Mesenchymal stem cell (in vitro differentiated cells and primary cell): ENCODE results near the gene MBNL2.

ENCODE experiments used
- DNase-seq: peaks from one replicate; pipeline ENCODE4 v3.0.0-alpha.2; 2013
- H2AFZ ChIP-seq: one replicate; pipeline ENCODE4 v1.6.1; 2013; ENCODE audit warnings: low read depth, mild to moderate bottlenecking, control low read depth, inconsistent platforms, low read length, moderate library complexity
- H2AK5ac ChIP-seq: 2 replicates; pipeline ENCODE4 v1.6.1; 2013; ENCODE audit warnings: low read length, moderate library complexity, mild to moderate bottlenecking, inconsistent platforms; ENCODE audit not compliant: severe bottlenecking
- H2BK120ac ChIP-seq: one replicate; pipeline ENCODE4 v1.6.1; 2013; ENCODE audit warnings: low read depth, mild to moderate bottlenecking, inconsistent platforms, low read length, moderate library complexity
- H2BK12ac ChIP-seq, 2 experiments: one replicate each; pipeline ENCODE4 v1.6.1; 2013; ENCODE audit warnings: inconsistent platforms in 2 of 2, low read length in 2 of 2, mild to moderate bottlenecking in 2 of 2, moderate library complexity in 2 of 2, control low read depth in 1 of 2
- H2BK15ac ChIP-seq: one replicate; pipeline ENCODE4 v1.6.1; 2013; ENCODE audit warnings: mild to moderate bottlenecking, low read depth, inconsistent platforms; ENCODE audit not compliant: poor library complexity, severe bottlenecking
- H2BK5ac ChIP-seq: 2 replicates; pipeline ENCODE4 v1.6.1; 2013; ENCODE audit warnings: low read depth, mild to moderate bottlenecking, low read length, control low read depth, inconsistent platforms; ENCODE audit not compliant: poor library complexity, severe bottlenecking
- H3K14ac ChIP-seq, 2 experiments: one replicate each; pipeline ENCODE4 v1.6.1; 2013; ENCODE audit warnings: inconsistent platforms in 2 of 2, low read length in 2 of 2, control low read depth in 1 of 2, mild to moderate bottlenecking in 1 of 2, moderate library complexity in 1 of 2
- H3K18ac ChIP-seq, 2 experiments: one replicate each; pipeline ENCODE4 v1.6.1; 2013; ENCODE audit warnings: inconsistent platforms in 2 of 2, low read length in 2 of 2, control low read depth in 1 of 2, low read depth in 1 of 2, mild to moderate bottlenecking in 1 of 2
- H3K23ac ChIP-seq, 2 experiments: one replicate each; pipeline ENCODE4 v1.6.1; 2013; ENCODE audit warnings: inconsistent platforms in 2 of 2, low read length in 2 of 2, mild to moderate bottlenecking in 2 of 2, moderate library complexity in 2 of 2, control low read depth in 1 of 2
- H3K27ac ChIP-seq: 2 replicates; pipeline ENCODE4 v1.5.1; 2013; ENCODE audit warnings: mild to moderate bottlenecking, moderate library complexity, low read length, control low read depth, inconsistent platforms; ENCODE audit not compliant: poor library complexity, severe bottlenecking
- H3K27me3 ChIP-seq, 2 experiments: 2 replicates each; pipeline versions ENCODE4 v1.6.1 to v1.7.0; 2013; ENCODE audit warnings: low read length in 2 of 2, mild to moderate bottlenecking in 2 of 2, moderate library complexity in 2 of 2, control low read depth in 1 of 2, inconsistent platforms in 1 of 2; ENCODE audit not compliant: control insufficient read depth in 1 of 2, insufficient read depth in 1 of 2
- H3K36me3 ChIP-seq, 2 experiments: 2 replicates each; pipeline versions ENCODE4 v1.6.1 to v1.7.0; 2013; ENCODE audit warnings: low read length in 2 of 2, control low read depth in 1 of 2, inconsistent platforms in 1 of 2, low read depth in 1 of 2, mild to moderate bottlenecking in 1 of 2; ENCODE audit not compliant: insufficient read depth in 2 of 2, control insufficient read depth in 1 of 2
- H3K4ac ChIP-seq, 2 experiments: one replicate each; pipeline ENCODE4 v1.6.1; 2013; ENCODE audit warnings: inconsistent platforms in 2 of 2, low read length in 2 of 2, mild to moderate bottlenecking in 2 of 2, moderate library complexity in 2 of 2, control low read depth in 1 of 2, low read depth in 1 of 2
- H3K4me1 ChIP-seq: 2 replicates; pipeline ENCODE4 v1.6.1; 2013; ENCODE audit warnings: low read depth, low read length, control low read depth; ENCODE audit not compliant: control insufficient read depth, insufficient read depth
- H3K4me2 ChIP-seq: 2 replicates; pipeline ENCODE4 v1.6.1; 2013; ENCODE audit warnings: low read length, mild to moderate bottlenecking, inconsistent platforms; ENCODE audit not compliant: poor library complexity, severe bottlenecking
- H3K4me3 ChIP-seq, 2 experiments: 2 replicates each; pipeline versions ENCODE4 v1.5.1 to v1.7.0; 2013; ENCODE audit warnings: low read length in 2 of 2, mild to moderate bottlenecking in 2 of 2, control low read depth in 1 of 2, low read depth in 1 of 2; ENCODE audit not compliant: insufficient read depth in 1 of 2
- H3K79me1 ChIP-seq: replicated peaks from 2 replicates; pipeline ENCODE4 v1.6.1; 2013; ENCODE audit warnings: mild to moderate bottlenecking, control low read depth, low read length, inconsistent platforms; ENCODE audit not compliant: poor library complexity, severe bottlenecking
- H3K9ac ChIP-seq: 2 replicates; pipeline ENCODE4 v1.7.0; 2013; ENCODE audit warnings: mild to moderate bottlenecking, low read length, moderate library complexity
- H3K9me3 ChIP-seq: 2 replicates; pipeline ENCODE4 v1.7.0; 2013; ENCODE audit warnings: mild to moderate bottlenecking, low read length; ENCODE audit not compliant: control insufficient read depth
- H4K8ac ChIP-seq: one replicate; pipeline ENCODE4 v1.6.1; 2013; ENCODE audit warnings: inconsistent platforms, mild to moderate bottlenecking, low read length, moderate library complexity
- H4K91ac ChIP-seq: one replicate; pipeline ENCODE4 v1.6.1; 2013; ENCODE audit warnings: mild to moderate bottlenecking, low read length, inconsistent platforms
- WGBS: methylation state at CpG from one replicate; pipeline ENCODE4 v1.1.7; 2013; ENCODE audit warnings: mixed read lengths; 5-methylcytosine and 5-hydroxymethylcytosine counted together

The MBNL2 gene

DNA sequence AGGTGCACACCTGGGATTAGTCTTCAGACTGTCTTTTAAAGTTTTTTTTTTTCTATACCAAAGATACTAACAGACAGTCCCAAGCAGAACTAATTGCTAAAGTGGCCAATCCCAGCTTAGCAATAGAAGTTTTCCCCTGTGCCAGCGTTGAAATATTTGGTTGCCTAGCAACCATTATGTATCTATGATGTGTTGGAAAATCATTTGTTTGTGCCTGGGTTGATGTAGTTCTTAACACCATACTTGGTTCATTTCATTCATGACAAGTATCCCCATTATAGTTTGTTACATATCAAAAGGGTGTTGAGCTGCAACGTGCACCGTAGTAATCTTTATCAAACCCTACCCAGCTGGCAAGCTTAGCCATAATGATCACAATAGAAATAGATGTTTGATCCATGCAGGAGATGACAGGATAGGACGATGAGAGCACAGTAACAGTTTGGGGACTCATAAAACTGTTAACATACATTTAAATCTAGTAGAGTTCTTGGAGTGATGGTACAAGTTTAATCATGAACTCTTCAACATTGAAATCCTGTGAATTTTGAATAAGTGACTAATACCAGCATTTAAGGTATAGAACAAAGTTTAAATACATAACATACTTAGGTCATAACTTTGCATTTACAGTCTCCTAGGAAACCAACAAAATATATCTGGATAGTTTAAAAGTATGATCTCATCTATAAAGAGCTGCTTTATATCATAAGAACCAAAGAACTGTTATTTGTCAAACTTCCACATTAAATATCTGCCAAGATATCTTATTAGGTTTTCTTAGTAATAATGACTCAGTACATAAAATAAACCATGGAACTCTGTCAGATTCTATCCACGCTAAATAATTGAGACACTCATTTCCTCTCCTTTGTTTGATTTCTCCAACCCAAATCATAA lies 73.4 kb downstream of the MBNL2 start:
- Histone ChIP-seq H3K4me1 (peaks cover 2% of the 10 kb centered on the region), H4K91ac (no peak overlapping the region), H3K36me3 (no peaks in the 10 kb centered on the region), H2BK5ac (no peak overlapping the region), H3K27me3 (no peaks in the 10 kb centered on the region), H3K18ac (peak overlapping the region in 1 of 2 experiments; percentile 50), H3K14ac (no peak overlapping the region), H3K9ac (peak overlapping the region; percentile 81), H3K79me1 (peaks cover 17% of the 10 kb centered on the region), H2BK15ac (no peak overlapping the region), H3K4me2 (no peak overlapping the region), H3K4me3 (peak overlapping the region in 1 of 2 experiments; percentile 9), H3K4ac (no peak overlapping the region), H3K9me3 (no peaks in the 10 kb centered on the region), H4K8ac (no peak overlapping the region), H3K27ac (no peak overlapping the region), H2AK5ac (no peak overlapping the region), H2BK12ac (no peak overlapping the region), H3K23ac (no peak overlapping the region), H2AFZ (no peak overlapping the region), H2BK120ac (no peak overlapping the region)
- DNase-seq, result peak; percentile 83
- WGBS, result no CpG with 5 or more reads among the region's 5 CpGs

DNA sequence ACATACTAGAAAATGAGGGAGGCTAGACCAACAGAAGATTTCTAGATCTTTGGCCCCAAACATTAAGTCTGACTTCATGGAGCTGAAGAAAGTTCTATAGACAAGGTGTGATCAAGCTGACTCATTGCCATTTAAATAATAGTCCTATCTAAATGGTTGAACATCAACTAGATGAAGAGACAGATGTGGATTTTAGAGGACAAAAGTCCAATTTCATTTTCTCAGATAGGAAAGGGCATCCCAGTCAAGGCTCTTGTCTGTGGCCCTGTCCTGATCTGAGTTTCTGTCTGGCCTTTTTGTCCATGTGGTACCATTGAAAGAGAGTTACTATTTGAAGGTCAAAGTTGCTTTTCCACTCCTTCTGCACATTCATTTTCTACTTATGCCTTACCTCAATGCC lies 74.6 kb downstream of the MBNL2 start:
- Histone ChIP-seq H4K8ac (no peak overlapping the region), H3K18ac (no peak overlapping the region), H3K4me3 (no peak overlapping the region), H2BK15ac (no peak overlapping the region), H3K36me3 (peaks cover 0 to 4% of the 10 kb centered on the region in 2 experiments), H2BK120ac (no peak overlapping the region), H3K27me3 (no peaks in the 10 kb centered on the region), H3K27ac (no peak overlapping the region), H3K9ac (peak overlapping the region; percentile 81), H2AFZ (no peak overlapping the region), H3K23ac (no peak overlapping the region), H3K9me3 (no peaks in the 10 kb centered on the region), H3K4ac (no peak overlapping the region), H3K79me1 (peaks cover 22% of the 10 kb centered on the region), H3K4me1 (peaks cover 5% of the 10 kb centered on the region), H2BK5ac (no peak overlapping the region), H3K14ac (no peak overlapping the region), H4K91ac (no peak overlapping the region), H2BK12ac (no peak overlapping the region), H2AK5ac (no peak overlapping the region), H3K4me2 (no peak overlapping the region)
- DNase-seq, result no peak

DNA sequence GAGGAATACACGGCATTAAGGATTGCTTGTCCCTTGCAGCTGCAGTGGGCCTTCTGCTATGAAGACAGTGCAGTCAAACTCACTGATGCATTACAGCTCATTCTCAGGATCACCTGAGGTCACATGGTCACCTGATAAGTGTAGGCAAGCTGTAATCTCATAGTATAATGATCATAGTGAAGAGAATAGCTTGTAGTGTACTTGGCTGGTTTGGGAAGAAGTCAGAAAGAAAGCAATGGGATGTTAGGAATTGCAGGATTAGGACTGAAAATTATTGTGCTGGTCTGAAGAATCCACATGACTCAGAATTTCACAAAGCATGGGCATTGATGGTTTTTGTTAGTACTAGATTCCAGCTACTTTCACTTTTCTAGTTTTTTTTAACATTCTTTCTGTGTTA lies 76.7 kb downstream of the MBNL2 start:
- Histone ChIP-seq H2BK120ac (no peak overlapping the region), H2BK5ac (no peak overlapping the region), H2BK15ac (no peak overlapping the region), H3K79me1 (peaks cover 30% of the 10 kb centered on the region), H4K91ac (no peak overlapping the region), H2BK12ac (no peak overlapping the region), H3K27ac (peak overlapping the region; percentile 9), H3K4me1 (peaks cover 6% of the 10 kb centered on the region), H3K14ac (no peak overlapping the region), H2AFZ (no peak overlapping the region), H3K9me3 (no peaks in the 10 kb centered on the region), H2AK5ac (no peak overlapping the region), H3K4me3 (peak overlapping the region in 1 of 2 experiments; percentile 2), H3K27me3 (no peaks in the 10 kb centered on the region), H3K23ac (no peak overlapping the region), H3K36me3 (peaks cover 0 to 4% of the 10 kb centered on the region in 2 experiments), H3K18ac (no peak overlapping the region), H4K8ac (no peak overlapping the region), H3K4ac (no peak overlapping the region), H3K9ac (peak overlapping the region; percentile 60), H3K4me2 (no peak overlapping the region)
- DNase-seq, result no peak
- WGBS, result 82% methylated on average over 1 of the region's 1 CpG

DNA sequence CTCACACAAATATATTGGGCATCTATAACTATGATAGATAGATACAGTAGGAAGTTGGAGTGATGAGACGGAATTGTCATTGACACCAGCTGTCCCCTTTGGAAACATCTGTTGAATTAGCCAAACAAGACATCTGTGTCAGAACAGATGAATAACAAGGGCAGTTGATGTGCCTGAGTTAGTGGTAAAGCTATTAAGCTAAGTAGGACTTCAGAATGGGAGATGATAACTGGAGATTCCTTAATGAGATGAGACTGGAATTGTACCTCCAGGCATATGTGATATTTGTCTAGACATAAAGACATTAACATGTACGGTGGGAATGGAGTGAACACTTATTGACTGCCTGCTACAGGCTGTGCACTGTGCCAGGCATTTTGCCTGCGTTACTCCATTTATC lies 78.7 kb downstream of the MBNL2 start:
- Histone ChIP-seq H2AK5ac (no peak overlapping the region), H3K27me3 (no peaks in the 10 kb centered on the region), H2BK15ac (no peak overlapping the region), H3K4me1 (peaks cover 10% of the 10 kb centered on the region), H3K14ac (no peak overlapping the region), H3K4me2 (no peak overlapping the region), H3K36me3 (peaks cover 0 to 4% of the 10 kb centered on the region in 2 experiments), H2BK12ac (no peak overlapping the region), H2BK5ac (no peak overlapping the region), H3K9me3 (no peaks in the 10 kb centered on the region), H2BK120ac (no peak overlapping the region), H3K9ac (no peak overlapping the region), H4K91ac (no peak overlapping the region), H4K8ac (no peak overlapping the region), H3K18ac (no peak overlapping the region), H3K23ac (no peak overlapping the region), H3K4ac (no peak overlapping the region), H3K79me1 (peaks cover 30% of the 10 kb centered on the region), H3K27ac (no peak overlapping the region), H2AFZ (no peak overlapping the region), H3K4me3 (no peak overlapping the region)
- no peak for DNase-seq
- 97% methylated on average over 1 of the region's 3 CpGs for WGBS
